Testis (tissue), 3 donors: ENCODE results near the gene PRM2. TPM values are rescaled to one million over a fixed set of nuclear protein-coding genes. Genes with fewer than 3 reads are reported as not detected.

ENCODE experiments used
- DNase-seq: peaks from one replicate; pipeline ENCODE4 v3.0.0-alpha.2; 2019
- H3K27ac ChIP-seq, 2 donors: fragments of 200-600 bp; sonication (generic); one replicate each; pipeline ENCODE4 v1.5.1; 2019
- H3K27me3 ChIP-seq: fragments of 200-600 bp; sonication (generic); one replicate; pipeline ENCODE4 v1.5.1; 2019
- H3K36me3 ChIP-seq: fragments of 200-600 bp; sonication (generic); one replicate; pipeline ENCODE4 v1.5.1; 2017; ENCODE audit warnings: low read depth; ENCODE audit errors: missing control alignments
- H3K4me1 ChIP-seq: fragments of 200-600 bp; sonication (generic); one replicate; pipeline ENCODE4 v1.5.1; 2019
- H3K4me3 ChIP-seq, 2 donors: fragments of 200-600 bp; sonication (generic); one replicate each; pipeline ENCODE4 v1.5.1; 2017 to 2019
- H3K9me3 ChIP-seq: fragments of 200-600 bp; sonication (generic); one replicate; pipeline ENCODE4 v1.5.1; 2017
- POLR2A ChIP-seq: fragments of 450-650 bp; IDR thresholded peaks from one replicate; pipeline ENCODE4 v1.6.1; 2017; ENCODE audit warnings: antibody characterized with exemption, mild to moderate bottlenecking, moderate library complexity
- WGBS, 2 donors: methylation state at CpG; one replicate each; pipeline ENCODE4 v1.1.5; 2018; 5-methylcytosine and 5-hydroxymethylcytosine counted together
- intact Hi-C: fragments of 100-400 bp; cut with DNase I; formaldehyde crosslinking; loops from one replicate; pipeline ENCODE4 v1.15.1; 2023; ENCODE audit warnings: low total_unique reads
- polyA plus RNA-seq: library from polyadenylated mRNA; stranded (reverse); fragments of 350-450 nt; fragmentation: Illumina TruSeq; extraction: RNeasy Lipid Tissue Mini Kit (QIAGEN cat#74804); gene quantifications from one replicate; pipeline ENCODE4 v1.2.3, GENCODE V29; 2014; ENCODE audit warnings: low read depth, low replicate concordance; ENCODE audit not compliant: insufficient read depth
- total RNA-seq, 2 donors: library from RNA; depleted of rRNA; stranded (reverse); fragments of >200 nt; gene quantifications; one replicate each; pipeline ENCODE4 v1.2.3, GENCODE V29; 2016
- TF ChIP-seq, protein P1 (sequence below), 3 experiments: fragments of 450-650 bp in 2 of 3; fragments of 200-600 bp in 1 of 3; sonication (generic) in 1 of 3; IDR thresholded peaks; one replicate each; pipeline ENCODE4 v1.5.1; 2016 to 2019; ENCODE audit warnings: antibody characterized with exemption in 3 of 3, mild to moderate bottlenecking in 2 of 3, moderate library complexity in 1 of 3

PRM2 gene
- total and polyA plus RNA-seq, 3 donors from 2014 or later = 3,179 to 16,461 (median 12,441) TPM

DNA sequence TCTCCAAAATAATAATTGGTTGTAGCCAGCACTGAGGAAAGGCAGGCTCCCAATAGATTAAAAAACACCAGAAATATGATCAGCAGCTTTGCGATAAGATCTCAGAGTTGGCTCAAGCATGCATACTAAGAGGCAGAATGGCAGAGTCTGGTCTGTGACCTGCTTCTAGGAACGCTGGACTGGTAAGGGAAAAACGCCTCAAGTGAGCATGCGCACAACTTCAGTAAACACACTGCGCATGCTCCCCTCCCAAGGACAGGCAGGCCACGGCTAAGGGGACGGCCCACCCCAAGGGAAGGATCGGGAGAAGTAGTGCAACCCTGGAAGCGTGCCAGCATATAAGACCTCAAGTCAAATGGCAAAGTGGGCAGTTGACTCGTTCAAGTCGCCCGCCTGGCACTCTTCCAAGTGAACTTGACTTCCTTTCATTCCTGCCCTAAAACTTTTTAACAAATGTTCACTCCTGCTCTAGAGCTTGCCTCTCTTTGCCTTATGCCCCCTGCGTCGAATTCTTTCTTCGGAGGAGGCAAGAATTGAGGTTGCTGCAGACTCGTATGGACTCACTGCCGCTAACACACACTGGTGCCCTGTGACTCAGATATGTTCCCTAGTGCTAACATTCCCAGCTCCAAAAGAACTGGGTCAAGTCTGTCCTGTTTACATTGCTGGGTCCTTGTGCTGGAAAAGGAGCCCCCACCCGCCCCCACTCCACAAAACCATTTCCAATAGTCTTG lies 27.3 kb upstream of the PRM2 start:
- Histone ChIP-seq H3K9me3 (no peaks in the 10 kb centered on the region), H3K4me1 (peaks cover 3% of the 10 kb centered on the region), H3K27me3 (no peaks in the 10 kb centered on the region), H3K36me3 (no peaks in the 10 kb centered on the region), H3K27ac (no peak overlapping the region), H3K4me3 (peak overlapping the region; percentile 27)
- TF ChIP-seq POLR2A = no peak
- TF ChIP-seq, protein P1, sequence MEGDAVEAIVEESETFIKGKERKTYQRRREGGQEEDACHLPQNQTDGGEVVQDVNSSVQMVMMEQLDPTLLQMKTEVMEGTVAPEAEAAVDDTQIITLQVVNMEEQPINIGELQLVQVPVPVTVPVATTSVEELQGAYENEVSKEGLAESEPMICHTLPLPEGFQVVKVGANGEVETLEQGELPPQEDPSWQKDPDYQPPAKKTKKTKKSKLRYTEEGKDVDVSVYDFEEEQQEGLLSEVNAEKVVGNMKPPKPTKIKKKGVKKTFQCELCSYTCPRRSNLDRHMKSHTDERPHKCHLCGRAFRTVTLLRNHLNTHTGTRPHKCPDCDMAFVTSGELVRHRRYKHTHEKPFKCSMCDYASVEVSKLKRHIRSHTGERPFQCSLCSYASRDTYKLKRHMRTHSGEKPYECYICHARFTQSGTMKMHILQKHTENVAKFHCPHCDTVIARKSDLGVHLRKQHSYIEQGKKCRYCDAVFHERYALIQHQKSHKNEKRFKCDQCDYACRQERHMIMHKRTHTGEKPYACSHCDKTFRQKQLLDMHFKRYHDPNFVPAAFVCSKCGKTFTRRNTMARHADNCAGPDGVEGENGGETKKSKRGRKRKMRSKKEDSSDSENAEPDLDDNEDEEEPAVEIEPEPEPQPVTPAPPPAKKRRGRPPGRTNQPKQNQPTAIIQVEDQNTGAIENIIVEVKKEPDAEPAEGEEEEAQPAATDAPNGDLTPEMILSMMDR (IDR thresholded peaks at IDR 0.05) = no peak
- 38 to 57% methylated on average over 18 of the region's 18 CpGs for WGBS, 2 donors
- intact Hi-C loops = no loop called here
- peak; percentile 60 for DNase-seq

- DNase-seq = no peak
- intact Hi-C loops = no loop called here
Observed at GRCh38 chr16:11302977-11303376, 26.7 kb upstream of the PRM2 start.

DNA sequence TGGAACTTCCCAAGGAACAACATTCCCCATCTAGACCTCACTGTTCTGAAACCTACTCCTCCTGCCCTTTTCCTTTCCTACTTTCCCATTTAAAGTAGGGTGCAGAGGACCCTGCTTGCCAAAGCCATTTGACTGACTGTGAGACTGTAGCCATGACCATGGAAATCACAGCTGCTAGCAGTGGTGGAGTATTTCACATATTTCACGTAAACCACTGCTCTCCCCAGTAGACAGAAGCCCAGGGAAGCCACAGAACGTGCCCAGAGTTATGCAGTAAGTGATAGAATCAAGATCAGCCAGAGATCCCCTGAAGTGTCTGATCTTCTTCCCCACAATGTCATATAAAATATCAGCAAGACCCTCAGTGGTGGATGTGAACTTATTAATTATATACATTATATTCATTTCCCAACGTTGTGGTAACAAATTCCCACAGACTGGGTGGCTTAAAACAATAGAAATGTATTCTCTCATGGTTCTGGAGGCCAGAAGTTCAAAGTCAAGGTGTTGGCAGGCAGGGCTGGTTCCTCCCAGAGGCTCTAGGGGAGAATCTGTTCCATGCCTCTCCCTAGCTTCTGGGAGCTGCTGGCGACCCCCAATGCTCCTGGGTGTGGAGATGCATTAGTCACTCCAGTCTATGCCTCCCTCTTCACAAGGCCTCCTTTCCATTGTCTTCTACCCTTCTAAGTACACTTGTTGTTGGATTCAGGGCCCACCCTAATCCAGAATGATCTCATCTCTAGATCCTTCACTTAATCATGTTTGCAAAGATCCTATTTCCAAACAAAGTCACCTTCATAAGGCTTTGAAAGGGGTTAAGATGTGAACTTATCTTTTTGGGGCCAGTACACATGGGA lies 25.6 kb upstream of the PRM2 start:
- Histone ChIP-seq H3K4me1 (peaks cover 14% of the 10 kb centered on the region), H3K36me3 (no peaks in the 10 kb centered on the region), H3K9me3 (no peaks in the 10 kb centered on the region), H3K27me3 (no peaks in the 10 kb centered on the region), H3K27ac (peak overlapping the region in 1 of 2 donors; percentile 30), H3K4me3 (no peak overlapping the region)
- TF ChIP-seq POLR2A = no peak
- TF ChIP-seq, protein P1 (IDR thresholded peaks at IDR 0.05) = no peak
- WGBS, 2 donors = 57 to 61% methylated on average over 4 of the region's 4 CpGs
- intact Hi-C loops = no loop called here
- DNase-seq = no peak

More at GRCh38 chr16:11302977-11303376, 26.7 kb upstream of the PRM2 start:
- Histone ChIP-seq H3K9me3 (no peaks in the 10 kb centered on the region), H3K27me3 (no peaks in the 10 kb centered on the region), H3K4me3 (no peak overlapping the region), H3K27ac (no peak overlapping the region), H3K4me1 (peaks cover 3% of the 10 kb centered on the region), H3K36me3 (no peaks in the 10 kb centered on the region)
- 81 to 85% methylated on average over 4 of the region's 4 CpGs for whole genome bisulfite sequencing, 2 donors
- TF ChIP-seq, protein P1 (IDR thresholded peaks at IDR 0.05) = no peak
- TF ChIP-seq POLR2A = no peak

DNA sequence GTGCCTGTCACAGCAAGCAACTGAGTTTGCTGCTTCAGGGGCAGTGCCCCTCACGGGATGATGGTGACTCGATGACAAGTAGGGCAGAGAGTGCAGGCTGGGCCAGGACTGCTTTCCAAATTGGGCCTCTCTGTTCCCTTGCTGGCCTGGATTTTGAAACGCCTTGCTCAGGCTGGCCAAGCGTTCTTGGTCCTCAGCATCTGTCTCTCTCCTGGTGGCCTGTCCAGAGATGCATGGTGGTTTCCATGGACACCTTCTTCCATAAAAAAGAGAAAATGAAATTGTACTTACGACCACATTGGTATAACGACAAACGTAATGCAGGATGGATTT lies 24.2 kb upstream of the PRM2 start:
- H3K27ac ChIP-seq = no peak overlapping the region
- no peaks in the 10 kb centered on the region for H3K27me3 ChIP-seq
- intact Hi-C loops = no loop called here
- no peaks in the 10 kb centered on the region for H3K9me3 ChIP-seq
- H3K36me3 ChIP-seq = no peaks in the 10 kb centered on the region
- peaks cover 16% of the 10 kb centered on the region for H3K4me1 ChIP-seq
- WGBS, 2 donors = 79 to 87% methylated on average over 6 to 7 of the region's 7 CpGs
- DNase-seq = no peak
- TF ChIP-seq, protein P1 (IDR thresholded peaks at IDR 0.05) = no peak
- no peak for TF ChIP-seq POLR2A
- H3K4me3 ChIP-seq = no peak overlapping the region
